B cell (primary cell): ENCODE measurements around the gene POLN. TPM values are rescaled to one million over a fixed set of nuclear protein-coding genes. Genes with fewer than 3 reads are reported as not detected.

Experiments
- ATAC-seq: fragments of 200-7000 bp; cut with Tn5 transposase; one replicate; pipeline ENCODE4 v1.10.0; 2021; ENCODE audit warnings: low read depth, mild to moderate bottlenecking, moderate number of reproducible peaks, moderate library complexity
- CTCF ChIA-PET: fragments of 350-600 bp; sonication (Branson Sonifier 250); formaldehyde crosslinking; loops from one replicate; lab custom pipeline; 2021; ENCODE audit warnings: antibody characterized with exemption, inconsistent platforms; lab: Charles Lee
- POLR2A ChIA-PET: fragments of 350-600 bp; sonication (Branson Sonifier 250); formaldehyde crosslinking; loops from one replicate; lab custom pipeline; 2021; ENCODE audit warnings: antibody characterized with exemption; lab: Charles Lee
- DNase-seq: peaks from one replicate; pipeline ENCODE4 v3.0.0; 2013
- H2AFZ ChIP-seq: 2 replicates; pipeline ENCODE4 v1.6.1; 2012; ENCODE audit warnings: mild to moderate bottlenecking, low read depth, low read length; ENCODE audit not compliant: insufficient read depth, poor library complexity, severe bottlenecking
- H3K27ac ChIP-seq, 2 donors: 1 replicate in 1 of 2; 2 replicates in 1 of 2; pipeline ENCODE4 v1.5.1; 2012 to 2013; ENCODE audit warnings: low read length in 2 of 2, mild to moderate bottlenecking in 2 of 2, moderate library complexity in 1 of 2
- H3K27me3 ChIP-seq, 4 experiments: fragments of 200-600 bp in 1 of 4; sonication (generic) in 1 of 4; replicated peaks in 1 of 4; 1 replicate in 2 of 4; 2 replicates in 2 of 4; pipeline versions ENCODE4 v1.6.1 to v1.7.0; 2013 to 2016; ENCODE audit warnings: low read length in 3 of 4, mild to moderate bottlenecking in 2 of 4, mixed read lengths in 1 of 4, moderate library complexity in 1 of 4; ENCODE audit not compliant: insufficient read depth in 4 of 4, control insufficient read depth in 3 of 4; ENCODE audit errors: control extremely low read depth in 1 of 4
- H3K36me3 ChIP-seq, 2 experiments: replicated peaks in 1 of 2; 1 replicate in 1 of 2; 2 replicates in 1 of 2; pipeline versions ENCODE4 v1.6.1 to v1.7.1; 2013; ENCODE audit warnings: low read length in 1 of 2; ENCODE audit not compliant: insufficient read depth in 2 of 2, control insufficient read depth in 1 of 2; ENCODE audit errors: control extremely low read depth in 1 of 2, extremely low read depth in 1 of 2
- H3K4me1 ChIP-seq, 2 donors: fragments of 200-600 bp in 1 of 2; sonication (generic) in 1 of 2; 1 replicate in 1 of 2; 2 replicates in 1 of 2; pipeline versions ENCODE4 v1.5.1 to v1.6.1; 2013 to 2017; ENCODE audit warnings: low read length in 2 of 2; ENCODE audit not compliant: control insufficient read depth in 2 of 2, insufficient read depth in 2 of 2
- H3K4me2 ChIP-seq: replicated peaks from 2 replicates; pipeline ENCODE3; 2012; ENCODE audit warnings: mild to moderate bottlenecking, low read depth, low read length; ENCODE audit not compliant: poor library complexity, severe bottlenecking
- H3K4me3 ChIP-seq, 5 experiments: fragments of 200-600 bp in 1 of 5; sonication (generic) in 1 of 5; 1 replicate in 3 of 5; 2 replicates in 2 of 5; pipeline versions ENCODE4 v1.5.1 to v1.7.0; 2011 to 2016; ENCODE audit warnings: low read length in 4 of 5, mild to moderate bottlenecking in 4 of 5, low read depth in 2 of 5, control low read depth in 1 of 5, moderate library complexity in 1 of 5; ENCODE audit not compliant: insufficient read depth in 1 of 5; ENCODE audit errors: control extremely low read depth in 1 of 5, extremely low read depth in 1 of 5
- H3K79me2 ChIP-seq: fragments of 200-600 bp; sonication (generic); one replicate; pipeline ENCODE4 v1.6.0; 2016; ENCODE audit warnings: low read length; ENCODE audit not compliant: control insufficient read depth, insufficient read depth
- H3K9ac ChIP-seq: fragments of 200-600 bp; sonication (generic); 2 replicates; pipeline ENCODE4 v1.6.1; 2017; ENCODE audit warnings: mild to moderate bottlenecking, low read length, moderate library complexity
- H3K9me3 ChIP-seq, 3 donors: one replicate each; pipeline versions ENCODE4 v1.6.1 to v1.7.1; 2013; ENCODE audit warnings: low read length in 2 of 3; ENCODE audit not compliant: control insufficient read depth in 2 of 3, insufficient read depth in 1 of 3; ENCODE audit errors: control extremely low read depth in 1 of 3
- H4K20me1 ChIP-seq: 2 replicates; pipeline ENCODE4 v1.6.0; 2012; ENCODE audit warnings: mild to moderate bottlenecking, low read length; ENCODE audit not compliant: insufficient read depth, control insufficient read depth, poor library complexity, severe bottlenecking
- H3K27ac Mint-ChIP-seq: one replicate; pipeline ENCODE4 v1.8.0; 2021; ENCODE audit warnings: mixed read lengths
- H3K27me3 Mint-ChIP-seq: one replicate; pipeline ENCODE4 v1.8.0; 2021; ENCODE audit warnings: mixed read lengths
- H3K4me1 Mint-ChIP-seq: one replicate; pipeline ENCODE4 v1.8.0; 2021; ENCODE audit warnings: mixed read lengths
- H3K4me3 Mint-ChIP-seq: one replicate; pipeline ENCODE4 v1.8.0; 2021; ENCODE audit warnings: mixed read lengths
- H3K9me3 Mint-ChIP-seq: one replicate; pipeline ENCODE4 v1.8.0; 2022; ENCODE audit warnings: mixed read lengths; ENCODE audit not compliant: insufficient read depth
- EZH2 ChIP-seq: IDR thresholded peaks from 2 replicates; pipeline ENCODE4 v1.6.1; 2012; ENCODE audit warnings: borderline replicate concordance, low read depth, mild to moderate bottlenecking, moderate library complexity, low read length; ENCODE audit not compliant: insufficient read depth, poor library complexity, severe bottlenecking
- WGBS: methylation state at CpG from one replicate; pipeline ENCODE4 v1.1.5; 2013; ENCODE audit warnings: missing lambda C conversion rate; ENCODE audit not compliant: insufficient coverage; 5-methylcytosine and 5-hydroxymethylcytosine counted together
- intact Hi-C: fragments of 100-400 bp; cut with micrococcal nuclease; formaldehyde crosslinking; loops from one replicate; pipeline ENCODE4 v1.10.0; 2022
- polyA plus RNA-seq: library from polyadenylated mRNA; depleted of rRNA; stranded (reverse); fragments of >200 nt; gene quantifications from 2 replicates; pipeline ENCODE4 v1.2.3, GENCODE V29; 2012
- total RNA-seq, 2 donors: library from RNA; stranded (reverse); fragments of 120-200 nt in 1 of 2; gene quantifications; 1 replicate in 1 of 2; 2 replicates in 1 of 2; pipeline versions ENCODE4 v1.2.3 to v1.2.4, GENCODE V29; 2013 to 2022
- TF ChIP-seq, protein P1 (sequence below): fragments of 200-600 bp; IDR thresholded peaks from one replicate; pipeline ENCODE4 v1.8.0; 2022; ENCODE audit warnings: antibody characterized with exemption, mild to moderate bottlenecking

POLN gene
- total and polyA plus RNA-seq, 2 donors (not counting 1 experiment from before 2014, with no cell fraction given), result 0.73 to 1.5 TPM

GRCh38 chr4:2138846-2139500 is 102.9 kb downstream of the POLN start:
- ATAC-seq, result no peak
- H3K4me3 ChIP-seq, result no peak overlapping the region
- 77% methylated on average over 10 of the region's 11 CpGs for WGBS
- H3K36me3 ChIP-seq, result no peaks in the 10 kb centered on the region
- POLR2A ChIA-PET, result no interaction called here
- H3K27ac Mint-ChIP-seq, result no peak overlapping the region
- H3K9me3 ChIP-seq, result no peaks in the 10 kb centered on the region
- peaks cover 0 to 2% (median 0%) of the 10 kb centered on the region in 4 experiments for H3K27me3 ChIP-seq
- no peak overlapping the region for H3K4me2 ChIP-seq
- no peak overlapping the region for H3K9ac ChIP-seq
- CTCF ChIA-PET, result no interaction called here
- DNase-seq, result no peak
- peaks cover 7% of the 10 kb centered on the region for H3K27me3 Mint-ChIP-seq
- H4K20me1 ChIP-seq, result no peaks in the 10 kb centered on the region
- intact Hi-C loops, result no loop called here
- H3K4me1 Mint-ChIP-seq, result no peaks in the 10 kb centered on the region
- TF ChIP-seq EZH2, result no peak
- TF ChIP-seq, protein P1, sequence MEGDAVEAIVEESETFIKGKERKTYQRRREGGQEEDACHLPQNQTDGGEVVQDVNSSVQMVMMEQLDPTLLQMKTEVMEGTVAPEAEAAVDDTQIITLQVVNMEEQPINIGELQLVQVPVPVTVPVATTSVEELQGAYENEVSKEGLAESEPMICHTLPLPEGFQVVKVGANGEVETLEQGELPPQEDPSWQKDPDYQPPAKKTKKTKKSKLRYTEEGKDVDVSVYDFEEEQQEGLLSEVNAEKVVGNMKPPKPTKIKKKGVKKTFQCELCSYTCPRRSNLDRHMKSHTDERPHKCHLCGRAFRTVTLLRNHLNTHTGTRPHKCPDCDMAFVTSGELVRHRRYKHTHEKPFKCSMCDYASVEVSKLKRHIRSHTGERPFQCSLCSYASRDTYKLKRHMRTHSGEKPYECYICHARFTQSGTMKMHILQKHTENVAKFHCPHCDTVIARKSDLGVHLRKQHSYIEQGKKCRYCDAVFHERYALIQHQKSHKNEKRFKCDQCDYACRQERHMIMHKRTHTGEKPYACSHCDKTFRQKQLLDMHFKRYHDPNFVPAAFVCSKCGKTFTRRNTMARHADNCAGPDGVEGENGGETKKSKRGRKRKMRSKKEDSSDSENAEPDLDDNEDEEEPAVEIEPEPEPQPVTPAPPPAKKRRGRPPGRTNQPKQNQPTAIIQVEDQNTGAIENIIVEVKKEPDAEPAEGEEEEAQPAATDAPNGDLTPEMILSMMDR, result no peak
- no peak overlapping the region for H3K27ac ChIP-seq
- H3K9me3 Mint-ChIP-seq, result no peaks in the 10 kb centered on the region
- H3K4me3 Mint-ChIP-seq, result no peak overlapping the region
- no peaks in the 10 kb centered on the region for H3K79me2 ChIP-seq
- H2AFZ ChIP-seq, result no peak overlapping the region
- no peaks in the 10 kb centered on the region for H3K4me1 ChIP-seq

- POLR2A ChIA-PET, result no interaction called here
- TF ChIP-seq, protein P1, result no peak
- TF ChIP-seq EZH2, result no peak
These were observed 105.2 kb downstream of the POLN start for GRCh38 chr4:2136726-2137125.

More at GRCh38 chr4:2136726-2137125, 105.2 kb downstream of the POLN start:
- Histone ChIP-seq H3K4me1 (no peaks in the 10 kb centered on the region), H3K4me3 (no peak overlapping the region), H2AFZ (no peak overlapping the region), H3K4me2 (no peak overlapping the region), H4K20me1 (no peaks in the 10 kb centered on the region), H3K27ac (no peak overlapping the region), H3K27me3 (peaks cover 0 to 2% (median 0%) of the 10 kb centered on the region in 4 experiments), H3K9ac (no peak overlapping the region), H3K9me3 (peaks cover 3 to 11% (median 6%) of the 10 kb centered on the region in 3 donors), H3K79me2 (no peaks in the 10 kb centered on the region), H3K36me3 (no peaks in the 10 kb centered on the region)
- H3K4me1 Mint-ChIP-seq, result no peaks in the 10 kb centered on the region
- H3K9me3 Mint-ChIP-seq, result peaks cover 9% of the 10 kb centered on the region
- CTCF ChIA-PET, result no interaction called here
- peaks cover 7% of the 10 kb centered on the region for H3K27me3 Mint-ChIP-seq
- intact Hi-C loops, result no loop called here
- no peak for ATAC-seq
- WGBS, result 100% methylated on average over 2 of the region's 7 CpGs
- DNase-seq, result no peak
- no peak overlapping the region for H3K4me3 Mint-ChIP-seq
- no peak overlapping the region for H3K27ac Mint-ChIP-seq
